GM21576 (cell line): Measurements from ENCODE around the gene ASMT.
"Not testable (repeated sequence)": the region's sequence is repeated elsewhere in the genome, so short reads cannot be mapped to it uniquely, and the experiment has no call there.

ENCODE experiments used
- ATAC-seq: cut with Tn5 transposase; IDR thresholded peaks from one replicate; pipeline ENCODE4 v1.9.1; 2021; ENCODE audit warnings: mild to moderate bottlenecking, moderate library complexity; ENCODE audit not compliant: unreplicated experiment

ASMT gene

DNA sequence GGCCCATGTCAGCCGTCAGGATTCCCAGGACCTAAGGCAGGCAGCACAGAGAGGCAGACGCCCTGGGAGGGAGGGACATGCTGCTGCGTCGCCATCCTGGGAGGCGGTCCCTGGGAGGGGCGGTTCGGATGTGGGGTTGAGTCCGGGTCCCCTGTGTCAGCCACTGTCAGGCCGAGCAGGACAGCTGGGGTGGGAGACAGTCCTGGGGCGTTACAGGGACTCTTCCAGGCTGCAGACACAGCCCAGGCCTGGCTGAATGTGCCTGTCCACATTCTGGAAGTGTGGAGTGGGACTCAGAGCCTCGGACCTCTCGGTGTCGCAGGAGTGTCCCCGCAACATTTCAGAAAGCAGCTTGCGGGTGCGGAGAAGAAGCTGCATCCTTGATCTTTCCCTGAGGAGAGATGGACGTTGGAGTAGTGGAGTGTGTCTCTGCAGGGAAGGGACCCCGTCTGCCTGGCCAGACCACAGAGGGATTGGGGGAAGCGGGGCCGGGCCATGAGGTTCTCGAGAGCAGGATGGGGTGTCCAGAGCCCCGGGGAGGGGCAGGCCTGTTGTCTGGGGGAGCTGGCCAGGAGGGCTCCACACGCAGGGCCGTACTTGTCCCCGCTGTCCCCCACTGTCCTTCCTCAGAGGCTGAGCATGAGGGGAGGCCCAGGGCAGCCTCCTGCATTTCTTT is 17.4 kb upstream of the ASMT start:
- ATAC-seq, result no peak

DNA sequence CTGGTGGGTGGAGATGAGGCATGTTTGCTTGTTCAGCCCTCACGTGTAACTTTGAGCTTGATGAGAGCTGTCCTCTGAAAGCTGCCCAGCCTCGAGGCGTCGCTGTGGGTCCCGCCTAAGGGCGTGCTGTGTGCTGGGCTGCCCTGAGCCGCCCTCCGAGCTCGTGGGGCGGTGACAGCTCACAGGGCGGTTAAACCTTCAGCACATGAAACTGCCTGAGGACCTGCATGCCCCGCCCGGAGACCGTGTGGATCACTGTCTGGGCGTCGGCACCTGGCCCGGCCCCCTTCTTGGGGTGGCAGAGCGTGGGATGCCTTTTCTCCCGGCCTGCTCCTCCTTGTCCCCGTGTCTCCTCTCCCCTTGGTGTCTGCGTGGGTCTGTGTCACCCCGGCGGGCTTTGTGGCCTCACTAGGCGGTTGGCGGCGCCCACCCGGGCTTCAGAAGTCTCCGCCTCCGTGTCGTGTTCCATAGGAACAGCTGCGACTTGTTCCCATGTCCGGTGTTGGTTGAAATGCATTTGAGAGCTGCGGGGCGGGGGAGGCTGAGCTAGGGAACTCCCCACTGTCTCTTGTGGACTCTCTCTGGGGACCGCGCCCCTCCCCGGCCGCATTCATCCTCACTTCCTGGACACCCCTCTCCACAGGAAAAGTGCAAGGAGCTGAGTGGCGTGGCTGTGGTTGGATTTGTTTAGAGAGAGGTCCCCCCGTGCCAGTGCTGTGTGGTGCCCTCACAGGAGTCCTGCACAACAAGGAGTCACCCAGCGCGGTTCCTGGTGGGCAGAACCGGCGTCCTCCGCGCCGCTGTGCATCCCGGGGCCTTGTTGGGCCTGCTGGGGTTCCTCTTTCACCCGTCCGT is 16.6 kb upstream of the ASMT start:
- ATAC-seq, result no peak

DNA sequence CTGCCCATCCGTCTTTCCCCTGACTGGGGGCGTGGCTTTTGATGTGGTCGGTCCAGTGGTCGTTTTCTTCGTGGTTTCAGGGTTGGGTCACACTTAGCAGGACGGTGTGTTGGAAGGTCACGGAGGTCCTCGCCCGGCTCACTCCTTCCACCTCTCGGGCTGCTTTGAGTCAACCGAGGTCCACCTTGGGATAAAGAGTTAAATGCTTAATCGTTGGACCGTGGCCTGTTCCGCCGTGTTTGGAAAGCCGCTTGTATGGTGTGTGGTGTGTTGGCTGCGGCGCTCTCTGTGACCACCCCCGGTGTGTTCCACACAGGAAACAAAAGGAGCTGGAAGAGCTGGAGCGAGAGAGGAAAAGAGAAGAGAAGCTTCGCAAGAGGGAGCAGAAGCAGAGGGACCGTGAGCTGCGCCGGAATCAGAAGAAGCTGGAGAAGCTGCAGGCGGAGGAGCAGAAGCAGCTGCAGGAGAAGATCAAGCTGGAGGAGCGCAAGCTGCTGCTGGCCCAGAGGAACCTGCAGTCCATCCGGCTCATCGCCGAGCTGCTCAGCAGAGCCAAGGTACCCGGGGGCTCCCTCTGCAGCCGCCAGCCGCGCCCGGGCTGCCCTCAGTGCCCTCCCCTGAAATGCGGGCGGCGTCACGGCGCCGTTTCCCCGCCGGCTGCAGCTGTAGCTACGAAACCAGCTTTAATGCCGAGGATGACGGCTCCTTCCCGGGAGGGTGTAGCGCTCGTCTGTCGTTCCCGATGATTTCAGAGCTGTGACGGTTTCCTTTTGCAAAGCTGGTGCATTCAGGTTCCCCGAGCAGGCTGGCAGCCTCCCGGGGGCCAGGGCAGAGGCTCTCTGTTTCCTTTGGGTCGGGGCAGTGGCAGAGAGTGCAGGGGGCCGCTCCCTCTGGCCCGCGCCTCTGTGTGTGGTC is 15.7 kb upstream of the ASMT start:
- no peak for ATAC-seq

DNA sequence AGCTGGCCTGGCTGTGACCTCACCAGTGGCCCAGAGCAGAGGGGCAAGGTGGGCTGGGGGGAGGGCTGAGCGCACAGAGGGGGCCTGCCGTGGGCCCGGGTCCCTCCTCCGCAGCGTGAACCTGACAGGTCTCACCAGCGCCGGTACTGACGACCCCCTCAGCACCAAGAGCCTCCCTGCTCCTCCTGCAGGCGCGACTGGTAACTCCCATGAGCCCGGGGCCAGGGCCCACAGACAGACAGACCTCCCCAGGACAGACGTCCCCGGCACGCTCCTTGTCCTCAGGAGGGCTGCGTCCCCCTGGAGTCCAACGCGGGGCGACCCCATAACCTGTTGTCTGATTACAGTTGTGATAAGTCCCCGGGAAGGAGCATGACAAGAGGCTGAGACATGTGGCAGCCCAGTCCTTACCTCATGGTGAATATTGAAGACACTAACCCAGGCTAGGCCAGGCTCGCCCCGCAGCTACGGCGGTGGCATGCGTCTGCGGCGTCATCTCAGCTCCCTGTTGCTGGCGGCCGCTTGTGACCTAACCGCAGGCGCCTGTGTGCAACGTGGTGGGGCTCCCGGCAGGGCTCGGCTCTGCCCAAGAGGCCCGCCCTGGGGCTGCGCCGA is 15.0 kb upstream of the ASMT start:
- no peak for ATAC-seq

DNA sequence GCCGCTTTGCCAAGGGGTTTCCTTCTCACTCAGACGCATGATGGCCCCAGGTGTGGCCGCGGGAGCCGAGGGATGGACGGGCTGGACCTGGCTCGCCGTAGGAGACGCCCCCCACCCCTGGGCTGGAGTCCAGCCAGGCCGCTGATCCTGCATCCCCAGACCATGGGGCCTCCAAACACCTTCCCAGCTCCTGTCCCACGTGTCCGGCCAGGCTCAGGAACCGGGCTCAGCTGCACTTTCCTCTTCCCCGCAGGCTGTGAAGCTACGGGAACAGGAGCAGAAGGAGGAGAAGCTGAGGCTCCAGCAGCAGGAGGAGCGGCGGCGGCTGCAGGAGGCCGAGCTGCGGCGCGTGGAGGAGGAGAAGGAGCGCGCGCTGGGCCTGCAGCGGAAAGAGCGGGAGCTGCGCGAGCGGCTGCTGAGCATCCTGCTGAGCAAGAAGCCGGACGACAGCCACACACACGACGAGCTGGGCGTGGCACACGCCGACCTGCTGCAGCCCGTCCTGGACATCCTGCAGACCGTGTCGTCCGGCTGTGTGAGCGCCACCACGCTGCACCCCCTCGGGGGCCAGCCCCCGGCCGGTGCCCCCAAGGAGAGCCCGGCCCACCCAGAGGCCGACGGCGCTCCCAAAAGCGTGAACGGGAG is 14.3 kb upstream of the ASMT start:
- ATAC-seq, result no peak

DNA sequence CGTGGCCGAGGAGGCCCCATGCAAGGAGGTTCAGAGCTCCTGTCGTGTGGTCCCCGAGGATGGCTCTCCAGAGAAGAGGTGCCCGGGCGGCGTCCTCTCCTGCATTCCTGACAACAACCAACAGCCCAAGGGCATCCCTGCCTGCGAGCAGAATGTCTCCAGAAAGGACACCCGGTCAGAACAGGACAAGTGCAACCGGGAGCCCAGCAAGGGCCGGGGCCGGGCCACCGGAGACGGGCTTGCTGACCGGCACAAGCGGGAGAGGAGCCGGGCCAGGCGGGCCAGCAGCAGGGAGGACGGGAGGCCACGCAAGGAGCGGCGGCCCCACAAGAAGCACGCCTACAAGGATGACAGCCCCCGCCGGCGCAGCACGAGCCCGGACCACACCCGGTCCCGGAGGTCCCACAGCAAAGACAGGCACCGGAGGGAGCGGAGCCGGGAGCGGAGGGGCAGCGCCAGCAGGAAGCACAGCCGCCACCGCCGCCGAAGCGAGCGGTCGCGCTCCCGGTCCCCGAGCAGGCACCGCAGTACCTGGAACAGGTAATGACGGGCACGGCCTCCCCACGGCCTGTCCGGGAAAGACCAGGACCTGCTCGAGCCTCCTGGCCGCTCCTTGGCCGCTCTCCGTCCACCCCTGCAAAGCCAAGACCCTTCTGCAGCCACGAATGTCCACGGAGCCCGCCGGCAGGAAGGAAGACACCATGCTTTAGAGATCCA is 13.7 kb upstream of the ASMT start:
- ATAC-seq, result no peak

DNA sequence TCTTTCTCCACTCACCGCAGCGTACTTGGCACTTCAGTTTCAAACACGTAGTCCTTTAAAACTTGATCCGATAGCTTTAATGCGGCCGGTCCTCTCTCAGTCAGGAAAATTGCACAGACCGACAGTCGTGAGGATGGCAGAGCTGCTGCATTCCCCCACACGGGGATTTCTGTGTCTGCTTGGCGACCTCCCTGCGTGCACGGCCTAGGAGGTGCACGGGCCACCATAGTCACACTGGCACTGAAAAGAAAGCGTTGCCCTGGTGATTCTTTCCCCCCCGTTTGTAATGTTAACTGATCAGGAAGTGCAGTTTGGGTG is 13.1 kb upstream of the ASMT start:
- ATAC-seq, result no peak

DNA sequence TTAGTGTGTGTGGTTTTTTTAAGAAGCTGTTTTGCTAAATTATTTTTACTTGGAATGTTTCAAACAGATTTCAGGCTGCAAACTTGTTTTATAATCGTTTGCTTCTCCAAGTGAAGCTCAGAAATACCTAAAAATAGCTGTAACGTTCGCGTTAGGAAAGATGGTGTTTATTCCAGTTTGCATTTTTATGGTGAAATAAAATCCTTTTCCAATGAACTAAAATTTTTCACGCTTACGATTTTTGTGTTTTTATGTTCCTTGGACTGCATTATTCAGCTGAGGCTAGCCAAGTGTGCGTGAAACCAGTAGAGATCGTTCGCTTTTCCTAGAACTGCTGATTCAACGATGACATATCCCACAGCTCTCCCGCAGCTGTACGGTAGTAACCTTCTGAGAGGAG is 12.6 kb upstream of the ASMT start:
- no peak for ATAC-seq

DNA sequence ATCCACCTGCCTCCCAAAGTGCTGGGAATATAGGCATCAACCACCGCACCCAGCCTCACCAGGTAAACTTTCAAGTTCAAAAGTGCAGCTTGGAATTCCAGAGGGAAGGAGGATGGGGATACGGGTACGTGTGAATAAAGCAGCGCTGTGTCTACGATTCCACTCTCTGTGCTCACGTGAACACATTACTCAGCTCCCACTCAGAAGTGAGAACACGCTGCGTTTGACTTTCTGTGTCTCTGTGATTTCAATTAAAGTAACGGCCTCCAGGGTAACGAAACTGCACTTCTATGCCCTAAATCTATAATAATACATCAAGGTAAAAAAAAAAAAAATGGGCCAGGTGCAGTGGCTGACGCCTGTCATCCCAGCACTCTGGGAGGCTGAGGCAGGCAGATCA is 8.4 kb upstream of the ASMT start:
- ATAC-seq, result no peak

DNA sequence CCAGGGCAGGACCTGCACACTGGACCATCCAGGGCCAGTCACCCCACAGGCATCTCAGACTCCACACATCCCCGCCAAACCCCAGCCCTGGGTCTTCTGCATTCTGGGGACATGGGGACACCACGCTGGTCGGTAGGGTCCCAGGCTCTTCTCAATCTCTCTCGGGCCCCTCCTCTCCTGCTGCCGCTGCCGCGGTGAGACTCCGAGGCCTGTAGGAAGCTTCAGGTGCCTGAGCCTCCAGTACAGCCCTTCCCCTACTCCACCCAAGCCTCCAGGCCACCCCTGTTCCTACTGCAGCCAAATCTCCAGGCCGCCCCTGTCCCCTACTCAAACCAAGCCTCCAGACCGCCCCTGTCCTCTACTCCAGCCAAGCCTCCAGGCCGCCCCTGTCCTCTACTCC is 5.5 kb upstream of the ASMT start:
- no peak for ATAC-seq

DNA sequence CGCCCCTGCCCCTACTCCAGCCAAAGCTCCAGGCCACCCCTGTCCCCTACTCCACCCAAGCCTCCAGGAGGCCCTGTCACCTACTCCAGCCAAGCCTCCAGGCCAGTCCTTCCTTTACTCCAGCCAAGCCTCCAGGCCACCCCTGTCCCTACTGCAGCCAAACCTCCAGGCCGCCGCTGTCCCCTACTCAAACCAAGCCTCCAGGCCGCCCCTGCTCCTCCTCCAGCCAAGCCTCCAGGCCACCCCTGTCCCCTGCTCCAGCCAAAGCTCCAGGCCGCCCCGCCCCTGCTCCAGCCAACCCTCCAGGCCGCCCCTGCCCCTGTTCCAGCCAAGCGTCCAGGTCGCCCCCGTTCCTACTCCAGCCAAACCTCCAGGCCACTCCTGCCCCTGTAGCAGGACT is 5.1 kb upstream of the ASMT start:
- no peak for ATAC-seq

DNA sequence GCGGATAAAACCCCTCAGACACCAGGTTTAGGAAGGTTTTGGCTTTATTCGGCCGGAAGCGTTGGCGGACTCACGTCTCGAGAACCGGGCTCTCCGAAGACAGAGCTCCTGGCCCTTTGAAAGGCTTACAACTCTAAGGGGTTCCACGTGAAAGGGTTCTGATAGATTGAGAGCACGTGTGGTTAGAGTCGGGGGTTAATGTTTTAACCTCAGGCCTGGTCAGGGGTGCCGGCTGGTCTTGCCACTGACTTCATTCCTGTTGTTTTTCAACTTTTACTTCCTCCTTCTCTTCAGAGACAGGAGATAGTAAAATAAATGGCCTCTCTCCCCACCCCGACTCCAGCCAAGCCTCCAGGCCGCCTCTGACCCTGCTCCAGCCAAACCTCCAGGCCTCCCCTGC is 4.7 kb upstream of the ASMT start:
- no peak for ATAC-seq

DNA sequence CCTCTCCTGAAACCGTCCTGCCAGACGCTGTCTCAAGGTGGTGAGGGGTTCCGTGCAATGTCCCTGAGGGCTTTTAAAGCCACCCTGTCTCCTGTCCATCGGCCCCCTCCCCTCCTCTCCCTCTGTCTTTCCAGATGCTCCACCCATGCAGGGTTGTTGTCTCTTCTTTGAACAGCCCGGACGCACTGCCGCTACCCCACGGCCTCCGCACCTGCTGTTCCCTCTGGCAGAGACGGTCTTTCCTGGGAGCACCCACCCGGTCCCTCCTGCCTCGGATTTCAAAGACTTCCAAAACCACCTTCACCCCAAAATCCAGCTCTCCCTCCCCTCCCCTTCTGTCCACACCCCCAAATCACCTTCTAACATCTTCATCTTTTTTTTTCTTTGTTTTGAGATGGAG is 4.1 kb upstream of the ASMT start:
- no peak for ATAC-seq

DNA sequence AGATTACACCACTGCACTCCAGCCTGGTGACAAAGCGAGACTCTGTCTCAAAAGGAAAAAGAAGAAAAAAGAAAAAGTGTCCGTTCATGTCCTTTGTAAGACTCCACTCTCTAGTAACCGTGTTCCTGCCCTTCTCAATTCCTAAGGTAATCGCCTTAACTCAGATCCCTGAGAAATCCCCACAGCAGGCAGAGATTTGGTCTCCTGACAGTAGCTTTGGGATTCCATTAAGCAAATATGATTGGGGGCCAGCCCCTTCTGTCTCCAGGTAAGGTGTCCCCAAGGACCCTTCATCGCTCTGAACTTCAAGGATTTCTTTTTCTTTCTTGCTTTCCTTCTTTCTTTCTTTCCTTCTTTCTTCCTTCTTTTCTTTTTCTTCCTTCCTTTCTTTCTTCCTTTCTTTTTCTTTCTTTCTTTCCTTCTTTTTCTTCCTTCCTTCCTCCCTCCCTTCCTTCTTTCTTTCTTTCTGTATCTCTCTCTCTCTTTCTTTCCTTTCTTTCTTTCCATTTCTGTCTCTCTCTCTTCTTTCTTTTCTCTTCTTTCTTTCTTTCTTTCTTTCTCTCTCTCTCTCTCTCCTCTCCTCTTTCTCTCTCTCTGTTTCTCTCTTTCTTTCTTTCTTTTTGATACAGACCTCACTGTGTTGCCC is 2.1 kb upstream of the ASMT start:
- no peak for ATAC-seq

DNA sequence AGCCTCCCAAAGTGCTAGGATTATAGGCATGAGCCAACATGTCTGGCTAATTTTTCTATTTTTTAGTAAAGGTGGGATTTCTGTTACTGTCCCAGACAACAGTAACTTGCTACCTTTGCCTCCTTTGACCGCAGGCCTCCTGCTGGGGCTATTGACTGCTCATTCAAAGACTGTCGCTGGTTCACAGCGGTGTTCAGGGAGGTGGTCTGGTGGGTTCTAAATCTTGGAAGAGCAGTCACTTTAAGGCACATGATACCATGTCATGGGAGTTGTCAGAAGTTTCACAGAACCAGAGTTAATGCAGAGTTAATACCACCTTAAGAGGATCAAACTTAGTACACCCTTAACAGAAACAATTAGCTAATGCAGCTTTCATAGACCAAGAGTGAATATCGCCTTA is 3.8 kb downstream of the ASMT start:
- ATAC-seq, result no peak

DNA sequence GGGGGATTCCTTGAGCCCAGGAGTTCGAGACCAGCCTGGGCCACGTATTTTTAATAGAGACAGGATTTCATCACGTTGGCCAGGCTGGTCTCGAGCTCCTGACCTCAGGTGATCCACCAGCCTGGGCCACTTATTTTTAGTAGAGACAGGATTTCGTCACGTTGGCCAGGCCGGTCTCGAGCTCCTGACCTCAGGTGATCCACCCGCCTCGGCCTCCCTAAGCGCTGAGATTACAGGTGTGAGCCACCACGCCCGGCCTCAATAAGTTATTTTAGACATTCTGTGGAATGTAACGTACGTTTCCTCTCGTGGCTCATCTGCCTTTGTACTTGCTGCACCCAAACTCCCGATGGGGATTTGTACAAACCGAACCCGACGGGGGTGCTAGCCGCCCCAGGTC is 8.8 kb downstream of the ASMT start:
- ATAC-seq, result no peak

DNA sequence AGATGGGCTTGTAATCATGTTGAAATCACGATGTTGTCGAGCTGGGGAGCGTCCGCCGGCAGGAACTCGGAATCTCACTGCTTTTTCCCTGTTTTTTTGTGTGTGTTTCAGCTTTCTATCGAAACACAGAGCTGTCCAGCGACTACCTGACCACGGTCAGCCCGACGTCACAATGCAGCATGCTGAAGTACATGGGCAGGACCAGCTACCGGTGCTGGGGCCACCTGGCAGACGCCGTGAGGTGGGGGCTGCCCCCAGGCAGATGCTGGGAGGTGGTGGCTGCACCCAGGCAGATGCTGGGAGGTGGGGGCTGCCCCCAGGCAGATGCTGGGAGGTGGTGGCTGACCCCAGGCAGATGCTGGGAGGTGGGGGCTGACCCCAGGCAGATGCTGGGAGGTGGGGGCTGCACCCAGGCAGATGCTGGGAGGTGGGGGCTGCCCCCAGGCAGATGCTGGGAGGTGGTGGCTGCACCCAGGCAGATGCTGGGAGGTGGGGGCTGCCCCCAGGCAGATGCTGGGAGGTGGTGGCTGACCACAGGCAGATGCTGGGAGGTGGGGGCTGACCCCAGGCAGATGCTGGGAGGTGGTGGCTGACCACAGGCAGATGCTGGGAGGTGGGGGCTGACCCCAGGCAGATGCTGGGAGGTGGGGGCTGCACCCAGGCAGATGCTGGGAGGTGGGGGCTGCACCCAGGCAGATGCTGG is 9.4 kb downstream of the ASMT start:
- ATAC-seq, result not testable (repeated sequence)

DNA sequence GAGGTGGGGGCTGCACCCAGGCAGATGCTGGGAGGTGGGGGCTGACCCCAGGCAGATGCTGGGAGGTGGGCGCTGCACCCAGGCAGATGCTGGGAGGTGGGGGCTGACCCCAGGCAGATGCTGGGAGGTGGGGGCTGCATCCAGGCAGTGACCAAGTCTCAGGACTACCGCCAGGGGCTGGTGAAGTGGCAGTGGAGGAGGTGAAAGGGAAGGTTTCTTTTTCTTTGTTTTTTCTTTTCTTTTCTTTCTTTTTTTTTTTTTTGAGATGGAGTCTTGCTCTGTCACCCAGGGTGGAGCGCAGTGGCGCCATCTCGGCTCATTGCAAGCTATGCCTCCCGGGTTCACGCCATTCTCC is 10.0 kb downstream of the ASMT start:
- not testable (repeated sequence) for ATAC-seq

DNA sequence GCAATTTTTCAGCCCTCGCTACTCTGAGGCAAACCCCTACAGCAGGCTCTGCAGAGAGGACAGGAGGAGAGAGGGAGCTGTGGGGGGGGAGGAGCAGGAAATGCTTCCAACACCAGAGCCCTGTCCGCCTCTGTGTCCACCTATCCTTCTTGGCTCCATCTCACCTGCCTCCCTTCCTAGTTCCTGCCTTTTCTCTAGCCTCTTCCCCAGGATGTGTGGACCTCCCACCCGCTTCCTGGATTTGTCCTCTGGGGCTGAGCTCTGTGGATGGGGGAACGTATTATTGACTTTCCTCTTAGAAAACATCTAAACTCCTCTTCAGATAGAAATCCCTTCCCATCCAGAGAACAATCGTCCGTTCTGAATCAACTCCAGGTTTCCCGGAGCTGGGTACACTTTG is 14.4 kb downstream of the ASMT start:
- ATAC-seq, result no peak
